ENCODE measurements around the gene RNF113B.

RNF113B gene

GRCh38 chr13:98203646-98204326, 26.7 kb upstream of the RNF113B start:
- no peak for DNase-seq (ENCODE audit: low read depth in 3 of 3)

DNA sequence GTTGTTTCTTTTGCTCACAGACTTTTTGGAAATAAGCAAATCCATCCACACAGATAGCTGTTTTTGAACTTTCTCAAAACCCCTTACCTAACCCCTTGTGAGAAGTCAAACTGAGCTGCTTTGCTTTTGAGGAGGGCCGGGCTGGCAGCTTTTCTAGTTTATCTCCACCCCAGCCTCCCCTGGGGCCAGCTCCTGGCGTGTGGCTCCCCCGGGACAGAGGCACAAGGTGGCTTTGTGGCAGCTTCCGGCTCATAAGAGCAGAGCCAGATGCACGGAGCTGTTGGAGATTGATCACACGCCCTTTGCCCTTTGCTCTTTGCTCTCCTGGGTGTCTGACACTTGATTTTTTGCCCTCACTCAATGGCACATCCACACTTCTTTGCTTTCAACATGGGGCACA, 24.9 kb upstream of the RNF113B start:
- DNase-seq (ENCODE audit: low read depth in 3 of 3), result no peak

GRCh38 chr13:98201189-98201588, 24.1 kb upstream of the RNF113B start:
- DNase-seq (ENCODE audit: low read depth in 3 of 3), result no peak

DNA sequence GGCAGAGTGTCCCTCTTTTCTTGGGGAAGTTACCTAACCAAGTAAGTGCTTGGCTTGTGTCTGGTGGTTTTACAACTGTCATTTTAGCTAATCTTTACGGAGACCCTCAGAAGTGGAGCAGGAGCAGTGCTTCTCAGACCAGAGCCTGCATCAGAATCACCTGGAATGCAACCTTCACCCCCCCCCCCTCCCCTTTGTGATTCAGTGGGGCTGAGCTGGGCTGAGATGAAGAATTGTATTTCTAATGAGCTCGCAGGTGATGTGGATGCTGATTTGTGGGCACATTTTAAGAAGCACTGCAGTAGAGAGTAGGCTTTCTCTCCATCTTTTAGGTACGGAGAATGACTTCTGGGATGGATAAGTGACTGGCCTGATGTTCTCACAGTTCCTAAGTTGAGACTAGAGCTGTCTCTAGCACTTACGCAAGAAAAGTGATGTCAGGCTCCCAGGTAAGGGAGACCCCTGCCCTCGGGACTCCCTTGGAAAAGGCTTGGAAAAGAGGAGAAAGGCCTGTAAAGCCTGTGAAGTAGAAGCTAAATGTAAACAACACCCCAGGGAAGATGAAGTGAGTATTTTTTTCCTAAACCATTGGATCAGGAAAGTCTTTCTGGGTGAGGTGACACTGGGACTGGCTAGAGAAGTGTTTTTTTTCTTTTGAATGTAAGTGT, 23.3 kb upstream of the RNF113B start:
- DNase-seq (ENCODE audit: low read depth in 3 of 3), result no peak

DNA sequence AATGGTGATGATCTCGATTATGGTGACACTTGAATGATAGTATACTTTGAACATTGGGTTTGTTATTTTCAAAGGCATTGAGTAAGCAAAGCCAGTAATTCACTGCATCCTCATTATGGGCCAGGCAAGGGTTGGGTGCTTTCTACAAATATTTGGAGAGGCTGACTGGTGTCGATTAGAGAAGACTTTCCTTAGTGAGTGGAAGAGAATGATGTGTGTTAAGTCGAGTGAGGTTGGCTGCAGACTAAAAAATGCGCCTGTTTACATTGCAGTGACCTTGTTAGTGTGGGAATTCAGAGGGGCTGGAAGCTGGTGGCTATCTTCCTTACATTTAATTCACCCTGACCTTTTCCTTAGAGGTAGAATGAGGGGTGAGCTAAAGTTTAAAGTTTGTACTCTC, 22.4 kb upstream of the RNF113B start:
- no peak for DNase-seq (ENCODE audit: low read depth in 3 of 3)

GRCh38 chr13:98198683-98199082, 21.6 kb upstream of the RNF113B start:
- no peak for DNase-seq (ENCODE audit: low read depth in 3 of 3)

- no peak for DNase-seq (ENCODE audit: low read depth in 3 of 3)
Observed at GRCh38 chr13:98195054-98195791, 18.2 kb upstream of the RNF113B start.

GRCh38 chr13:98192008-98192407, 14.9 kb upstream of the RNF113B start:
- no peak for DNase-seq (ENCODE audit: low read depth in 3 of 3)

DNA sequence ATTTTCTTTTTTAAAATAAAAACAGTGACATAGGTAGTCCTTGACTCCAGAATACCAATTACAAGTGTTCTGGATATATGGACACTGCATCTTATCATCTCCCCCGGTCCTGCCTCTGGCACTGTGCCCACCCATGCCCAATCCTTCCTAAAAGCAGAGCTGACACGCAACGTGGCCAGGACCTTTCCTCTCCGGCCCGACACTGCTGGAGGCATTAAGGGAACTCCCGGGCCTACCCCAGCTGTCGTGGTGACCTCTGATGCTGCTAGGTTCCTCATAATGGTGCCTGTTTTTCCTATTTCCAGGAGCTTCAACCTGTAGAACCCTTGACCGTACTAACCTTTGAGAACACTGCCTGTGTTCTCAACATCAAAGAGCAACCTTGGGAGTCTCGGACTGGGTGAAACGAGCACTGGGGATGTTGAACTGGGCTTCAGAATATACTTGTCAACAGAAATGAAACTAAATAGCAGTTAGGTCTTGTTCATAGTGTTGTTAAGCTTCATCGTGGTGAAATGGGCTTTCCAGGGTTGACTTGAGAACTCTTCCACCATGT, 13.9 kb upstream of the RNF113B start:
- DNase-seq (ENCODE audit: low read depth in 3 of 3), result no peak

- DNase-seq (ENCODE audit: low read depth in 3 of 3), result no peak
Observed at GRCh38 chr13:98189841-98190505, 12.9 kb upstream of the RNF113B start.

DNA sequence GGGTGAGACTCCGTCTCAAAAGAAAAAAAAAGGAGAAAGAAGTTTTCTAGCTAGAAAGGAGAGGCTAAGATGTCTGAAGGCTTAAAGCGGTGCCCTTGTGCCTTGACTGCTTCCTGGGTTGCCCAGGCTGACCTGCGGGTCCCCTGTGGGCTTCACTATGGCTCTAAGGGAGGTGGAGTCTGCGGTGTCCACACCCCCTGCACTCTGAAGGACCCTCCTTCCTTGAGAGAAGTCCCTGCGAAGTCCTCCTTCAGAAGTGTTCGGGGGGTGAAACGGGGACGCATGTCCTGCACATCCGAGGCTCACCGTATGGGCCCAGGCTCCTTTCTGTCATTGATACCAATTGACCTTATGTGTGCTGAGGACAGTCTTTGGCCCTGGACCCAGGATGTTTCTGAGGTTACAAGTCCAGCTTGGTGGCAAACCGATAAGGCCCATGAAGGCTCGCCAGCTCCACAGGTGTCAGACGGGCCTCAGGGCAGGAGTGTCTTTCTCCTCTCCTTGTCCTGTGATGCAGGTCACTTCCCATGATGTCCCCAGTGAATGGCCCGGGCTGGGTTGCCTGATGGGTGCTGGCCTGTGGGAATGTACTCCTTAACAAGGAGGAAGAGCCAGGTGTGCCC, 11.6 kb upstream of the RNF113B start:
- DNase-seq (ENCODE audit: low read depth in 3 of 3), result no peak

DNA sequence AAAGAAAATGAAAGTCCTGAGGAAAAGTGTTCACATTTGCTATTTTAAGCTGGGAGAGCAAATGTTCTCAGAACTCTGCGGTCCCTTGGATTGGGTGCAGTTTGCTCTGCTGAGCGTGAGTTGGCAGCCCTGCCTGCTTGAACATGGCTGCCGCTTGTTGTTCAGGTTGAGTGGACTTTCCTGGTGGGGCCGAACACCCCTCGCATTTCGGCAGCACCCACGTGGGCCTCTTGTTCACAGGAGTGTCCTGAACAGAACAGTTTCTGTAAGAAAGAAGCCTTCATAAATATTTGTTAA, 10.8 kb upstream of the RNF113B start:
- no peak for DNase-seq (ENCODE audit: low read depth in 3 of 3)

GRCh38 chr13:98187155-98187964, 10.3 kb upstream of the RNF113B start:
- DNase-seq (ENCODE audit: low read depth in 3 of 3), result no peak

DNA sequence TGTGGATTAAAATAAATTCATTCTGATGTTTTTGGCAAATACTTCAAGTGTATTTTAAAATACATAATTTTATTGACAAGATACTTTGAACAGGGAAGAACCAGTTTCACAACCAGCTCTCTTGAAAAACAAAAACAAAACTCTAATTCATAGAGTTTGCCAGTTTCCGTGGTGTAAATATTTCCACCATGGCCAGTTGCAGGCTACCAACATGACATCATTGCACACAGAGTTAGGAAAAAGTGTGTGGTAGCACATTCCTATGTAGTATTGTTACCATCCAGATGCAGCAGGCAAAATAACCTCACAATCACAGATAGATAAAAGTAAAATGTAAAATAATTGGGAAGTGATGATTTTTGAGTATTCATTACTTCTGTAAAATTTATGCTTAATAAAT, 7.7 kb upstream of the RNF113B start:
- DNase-seq (ENCODE audit: low read depth in 3 of 3), result no peak

- DNase-seq (ENCODE audit: low read depth in 3 of 3), result no peak
Observed at GRCh38 chr13:98182589-98182988, 5.5 kb upstream of the RNF113B start.

- no peak for DNase-seq (ENCODE audit: low read depth in 3 of 3)
Observed at GRCh38 chr13:98182153-98182552, 5.1 kb upstream of the RNF113B start.

- DNase-seq (ENCODE audit: low read depth in 3 of 3), result no peak
Observed at GRCh38 chr13:98181111-98181815, 4.2 kb upstream of the RNF113B start.

DNA sequence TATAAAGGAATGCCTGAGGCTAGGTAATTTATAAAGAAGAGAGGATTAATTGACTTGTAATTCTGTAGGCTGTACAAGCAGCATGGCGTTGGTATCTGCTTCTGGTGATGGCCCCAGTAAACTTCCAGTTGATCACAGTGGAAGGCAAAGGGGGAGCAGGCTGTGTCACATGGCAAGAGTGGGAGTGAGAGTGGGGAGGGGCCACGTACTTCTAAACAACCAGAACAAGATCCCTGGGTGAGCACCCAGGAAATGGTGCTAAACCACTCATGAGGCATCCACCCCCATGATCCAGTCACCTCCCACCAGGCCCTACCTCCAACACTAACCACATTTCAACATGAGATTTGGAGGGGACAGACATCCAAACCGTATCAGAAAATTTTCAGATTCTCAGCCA, 3.0 kb upstream of the RNF113B start:
- no peak for DNase-seq (ENCODE audit: low read depth in 3 of 3)

GRCh38 chr13:98175823-98176222, 1.2 kb downstream of the RNF113B start:
- no peak for DNase-seq (ENCODE audit: low read depth in 3 of 3)

GRCh38 chr13:98175043-98175442, 2.0 kb downstream of the RNF113B start:
- DNase-seq (ENCODE audit: low read depth in 3 of 3), result no peak

Data from stimulated activated CD4-positive, alpha-beta T cell treated with anti-CD3 and anti-CD28 coated beads, TNF-alpha, amount 100 ng/mL, for 24 hours (primary cell).